Measurements from ENCODE around the gene TMEM106C. TPM values are rescaled to one million over a fixed set of nuclear protein-coding genes. Genes with fewer than 3 reads are reported as not detected.

Gene TMEM106C
- total and polyA plus RNA-seq, 10 of the 15 experiments (the other 5 are each of a cell fraction or from before 2014, with no cell fraction given), result 90.2 to 280 (median 161) TPM

GRCh38 chr12:47987411-47988072 lies 24.1 kb downstream of the TMEM106C start:
- peaks cover 0 to 3% of the 10 kb centered on the region in 2 experiments; a peak in 2 of 4 replicates for H3K27me3 ChIP-seq (replicated peaks in 1 of 2; ENCODE audit: control insufficient read depth in 2 of 2, insufficient read depth in 2 of 2, low read length in 1 of 2)
- no peak overlapping the region for H3K9ac ChIP-seq (ENCODE audit: control insufficient read depth, insufficient read depth, low read length)
- ATAC-seq, result no peak; the same call in 2 of the 3 replicates
- ChIA-PET POLR2A (no interaction called here), SMC1A (ENCODE audit: uncharacterized antibody, unreplicated experiment) (no interaction called here), RAD21 (ENCODE audit: unreplicated experiment) (interaction anchor here (0.7 kb wide), 1 partner anchor 34 kb away, joined by 3 read pairs; no protein-coding TSS in a partner anchor), CTCF (no interaction called here)
- 46% methylated on average over 12 of the region's 14 CpGs for WGBS (ENCODE audit: insufficient coverage, insufficient replicate concordance, low lambda C conversion rate, missing lambda C conversion rate)
- H3K4me3 ChIP-seq, result no peak overlapping the region
- no peak overlapping the region for H2AFZ ChIP-seq (ENCODE audit: control insufficient read depth, low read depth, low read length)
- DNase-seq (ENCODE audit: low read depth, low spot score), result no peak
- intact Hi-C loops (cut with micrococcal nuclease; ENCODE audit: unreplicated experiment) (no loop called here), in situ Hi-C loops (cut with MboI) (no loop called here)
- no TSS peak for BruUV-seq (replicated peaks)
- H3K4me2 ChIP-seq (ENCODE audit: control insufficient read depth, insufficient read depth), result no peak overlapping the region
- H3K36me3 ChIP-seq (ENCODE audit: control insufficient read depth in 2 of 2, insufficient read depth in 2 of 2, low read length in 1 of 2), result no peaks in the 10 kb centered on the region
- H3K27ac ChIP-seq (ENCODE audit: control insufficient read depth, insufficient read depth), result no peak overlapping the region
- no peak for FAIRE-seq
- TF ChIP-seq KDM1A (IDR thresholded peaks at IDR 0.05; ENCODE audit: borderline replicate concordance) (no peak), MTA3 (IDR thresholded peaks at IDR 0.05; ENCODE audit: borderline replicate concordance, low read length) (no peak), SIN3A (IDR thresholded peaks at IDR 0.05; ENCODE audit: low read depth, low read length) (no peak), RELB (IDR thresholded peaks at IDR 0.05; ENCODE audit: low read depth) (no peak)
- H3K9me3 ChIP-seq (replicated peaks; ENCODE audit: control insufficient read depth, insufficient read depth, low read length), result no peaks in the 10 kb centered on the region
- H3K79me2 ChIP-seq (ENCODE audit: control insufficient read depth, insufficient read depth, low read length), result no peaks in the 10 kb centered on the region
- H3K4me1 ChIP-seq (ENCODE audit: control insufficient read depth, insufficient read depth, low read length), result peaks cover 14% of the 10 kb centered on the region
- H4K20me1 ChIP-seq (ENCODE audit: control insufficient read depth, insufficient read depth), result no peaks in the 10 kb centered on the region

Data from GM12878 (cell line).